HG03097 (cell line): ENCODE measurements around the gene ATOSB.
"Not testable (repeated sequence)": the region's sequence is repeated elsewhere in the genome, so short reads cannot be mapped to it uniquely, and the experiment has no call there.

Experiments
- ATAC-seq: cut with Tn5 transposase; IDR thresholded peaks from one replicate; pipeline ENCODE4 v1.9.1; 2021; ENCODE audit not compliant: unreplicated experiment, low FRiP score

ATOSB gene

GRCh38 chr9:35115680-35116538, at the start of gene ATOSB:
ATOSB (minus strand) TSS chr9:35115862; CDS start chr9:35108274, 7,588 bp downstream.
- ATAC-seq: peak; percentile 46

- no peak for ATAC-seq
These were observed 49.0 kb upstream of the ATOSB start for GRCh38 chr9:35164711-35165110.

- ATAC-seq: no peak
These were observed 47.8 kb upstream of the ATOSB start for GRCh38 chr9:35163413-35163812.

GRCh38 chr9:35162605-35163315, 47.1 kb upstream of the ATOSB start:
- no peak for ATAC-seq

GRCh38 chr9:35161713-35162604, 46.3 kb upstream of the ATOSB start, which contains the start of gene UNC13B:
UNC13B (plus strand) TSS chr9:35162009; CDS start chr9:35162284, 275 bp downstream.
- no peak for ATAC-seq

- no peak for ATAC-seq
These were observed 43.0 kb upstream of the ATOSB start for GRCh38 chr9:35158501-35159280.

GRCh38 chr9:35157836-35158235, 42.2 kb upstream of the ATOSB start:
- ATAC-seq: not testable (repeated sequence)

GRCh38 chr9:35156781-35157180, 41.1 kb upstream of the ATOSB start:
- ATAC-seq: no peak

GRCh38 chr9:35152926-35153325, 37.3 kb upstream of the ATOSB start:
- no peak for ATAC-seq

- ATAC-seq: not testable (repeated sequence)
These were observed 32.4 kb upstream of the ATOSB start for GRCh38 chr9:35147941-35148563.

GRCh38 chr9:35142037-35142436, 26.4 kb upstream of the ATOSB start:
- no peak for ATAC-seq

GRCh38 chr9:35140093-35140492, 24.4 kb upstream of the ATOSB start:
- no peak for ATAC-seq

GRCh38 chr9:35136866-35137265, 21.2 kb upstream of the ATOSB start:
- no peak for ATAC-seq

GRCh38 chr9:35135988-35136387, 20.3 kb upstream of the ATOSB start:
- ATAC-seq: no peak

- no peak for ATAC-seq
These were observed 19.3 kb upstream of the ATOSB start for GRCh38 chr9:35134920-35135319.

- ATAC-seq: peak; percentile 43
These were observed 1.4 kb upstream of the ATOSB start for GRCh38 chr9:35116898-35117551.

- ATAC-seq: no peak
These were observed 856 bp upstream of the ATOSB start for GRCh38 chr9:35116539-35116897.

- no peak for ATAC-seq
These were observed 628 bp downstream of the ATOSB start for GRCh38 chr9:35114840-35115628.
